NCI-H146 treated with DMSO at 0.1 percent for 48 hours (cell line): Measurements from ENCODE around the gene GBX2.

Source experiments
- DNase-seq: peaks from one replicate; lab custom pipeline; 2025; ENCODE audit not compliant: unreplicated experiment; lab: John Stamatoyannopoulos, UW

The GBX2 gene

DNA sequence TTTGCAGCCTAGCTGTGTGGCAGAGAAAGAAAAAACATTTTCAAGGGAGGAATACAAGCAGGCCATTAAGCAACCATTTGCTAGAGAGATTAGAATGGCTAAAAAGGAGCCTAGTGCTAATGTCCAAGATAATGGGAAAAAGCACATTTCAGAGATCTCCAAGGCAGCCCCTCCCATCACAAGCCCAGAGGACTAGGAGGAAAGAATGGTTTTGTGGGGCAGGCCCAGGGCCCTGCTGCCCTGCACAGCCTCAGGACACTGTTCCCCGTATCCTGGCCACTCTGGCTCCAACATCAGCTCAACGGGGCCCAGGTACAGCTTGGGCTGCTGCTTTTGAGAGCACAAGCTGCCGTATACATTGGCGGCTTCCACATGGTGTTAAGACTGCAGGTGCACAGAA is 16.5 kb upstream of the GBX2 start:
- no peak for DNase-seq

GRCh38 chr2:236180831-236181453 is 12.8 kb upstream of the GBX2 start:
- peak; percentile 56 for DNase-seq

DNA sequence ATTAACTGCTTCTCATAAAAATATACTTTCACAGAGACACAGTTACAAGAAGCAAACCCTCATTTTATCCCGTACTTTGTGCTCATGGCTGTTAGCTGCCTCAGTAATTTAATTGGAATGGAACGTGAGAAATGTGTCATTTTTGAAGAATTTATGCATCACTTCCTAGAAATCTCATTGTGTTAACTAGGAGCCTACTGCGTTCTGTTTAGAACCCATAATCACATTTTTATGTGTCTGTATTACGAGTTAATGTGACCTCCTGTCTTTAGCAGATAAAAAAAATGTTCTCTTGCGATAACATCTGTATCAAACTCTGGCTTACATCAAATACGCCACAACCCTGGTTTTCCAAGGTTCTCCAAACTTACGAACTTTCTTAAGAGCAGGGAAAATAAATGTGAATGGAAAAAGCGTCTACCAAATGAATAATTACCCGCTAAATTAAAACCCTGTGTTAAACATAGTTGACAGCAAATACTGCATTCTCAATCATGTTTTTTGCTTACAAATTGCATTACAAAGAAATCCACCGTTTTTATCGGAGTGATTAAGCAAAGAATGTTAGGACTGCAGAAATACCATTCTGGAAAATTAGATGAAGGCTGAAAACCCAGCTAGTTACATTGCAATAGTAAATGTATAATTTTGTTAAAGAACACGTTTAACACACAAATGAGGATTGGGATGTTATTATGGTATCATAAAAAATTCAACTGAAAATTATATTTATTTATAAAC is 12.1 kb upstream of the GBX2 start:
- no peak for DNase-seq

- DNase-seq = no peak
These were observed 11.3 kb upstream of the GBX2 start for GRCh38 chr2:236179236-236180075.

- DNase-seq = no peak
These were observed 10.7 kb upstream of the GBX2 start for GRCh38 chr2:236178890-236179235.

- DNase-seq = no peak
These were observed 10.0 kb upstream of the GBX2 start for GRCh38 chr2:236177967-236178889.

GRCh38 chr2:236177604-236177966 is 9.4 kb upstream of the GBX2 start:
- no peak for DNase-seq

DNA sequence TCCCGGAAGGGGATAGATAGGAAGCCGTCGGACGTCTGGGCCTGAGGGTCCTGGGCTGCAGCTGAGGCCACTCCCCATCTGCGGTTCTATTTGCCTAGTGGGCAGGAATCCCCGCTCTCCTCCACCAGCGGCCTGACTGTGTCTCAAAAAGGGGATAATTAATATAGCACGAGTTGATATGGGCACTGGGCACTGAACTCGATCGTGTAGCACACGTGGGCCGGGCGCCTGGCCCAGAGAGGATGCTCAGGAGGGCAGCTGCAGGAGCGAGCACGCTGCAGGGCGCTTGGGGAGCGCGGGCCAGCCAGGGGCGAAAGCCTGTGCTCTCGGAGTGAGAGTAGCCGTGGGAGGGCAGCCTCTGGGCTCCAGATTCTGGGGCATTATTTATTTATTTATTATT is 8.8 kb upstream of the GBX2 start:
- DNase-seq = no peak

- no peak for DNase-seq
These were observed 8.2 kb upstream of the GBX2 start for GRCh38 chr2:236176417-236176816.

DNA sequence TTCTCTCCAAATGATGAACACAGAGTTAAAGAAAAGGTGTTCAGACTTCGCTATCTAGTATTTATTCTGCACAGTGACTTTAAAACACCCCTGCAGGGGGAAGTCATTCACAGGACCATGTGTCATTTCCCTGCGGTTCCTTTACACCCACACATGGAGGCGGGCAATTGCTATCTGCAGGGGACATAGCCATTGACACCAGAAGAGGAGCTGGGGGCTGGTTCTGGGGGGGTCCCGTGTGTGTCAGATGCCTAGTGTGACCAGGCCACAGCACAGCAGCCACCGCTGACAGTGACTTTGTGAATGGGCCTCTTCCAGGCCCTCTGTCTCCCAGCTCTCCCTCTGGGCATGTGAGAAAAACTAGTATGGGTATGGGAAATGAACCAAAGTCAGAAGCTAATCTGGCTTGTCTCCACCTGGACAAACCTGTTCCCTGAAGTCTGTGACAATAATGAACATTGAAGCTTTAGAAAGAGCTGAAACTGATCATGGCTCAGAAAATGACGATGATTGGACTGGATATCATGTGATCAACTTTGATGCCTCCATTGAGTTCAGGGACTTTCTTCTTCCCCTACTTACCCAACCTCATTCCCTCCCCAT is 7.5 kb upstream of the GBX2 start:
- no peak for DNase-seq

DNA sequence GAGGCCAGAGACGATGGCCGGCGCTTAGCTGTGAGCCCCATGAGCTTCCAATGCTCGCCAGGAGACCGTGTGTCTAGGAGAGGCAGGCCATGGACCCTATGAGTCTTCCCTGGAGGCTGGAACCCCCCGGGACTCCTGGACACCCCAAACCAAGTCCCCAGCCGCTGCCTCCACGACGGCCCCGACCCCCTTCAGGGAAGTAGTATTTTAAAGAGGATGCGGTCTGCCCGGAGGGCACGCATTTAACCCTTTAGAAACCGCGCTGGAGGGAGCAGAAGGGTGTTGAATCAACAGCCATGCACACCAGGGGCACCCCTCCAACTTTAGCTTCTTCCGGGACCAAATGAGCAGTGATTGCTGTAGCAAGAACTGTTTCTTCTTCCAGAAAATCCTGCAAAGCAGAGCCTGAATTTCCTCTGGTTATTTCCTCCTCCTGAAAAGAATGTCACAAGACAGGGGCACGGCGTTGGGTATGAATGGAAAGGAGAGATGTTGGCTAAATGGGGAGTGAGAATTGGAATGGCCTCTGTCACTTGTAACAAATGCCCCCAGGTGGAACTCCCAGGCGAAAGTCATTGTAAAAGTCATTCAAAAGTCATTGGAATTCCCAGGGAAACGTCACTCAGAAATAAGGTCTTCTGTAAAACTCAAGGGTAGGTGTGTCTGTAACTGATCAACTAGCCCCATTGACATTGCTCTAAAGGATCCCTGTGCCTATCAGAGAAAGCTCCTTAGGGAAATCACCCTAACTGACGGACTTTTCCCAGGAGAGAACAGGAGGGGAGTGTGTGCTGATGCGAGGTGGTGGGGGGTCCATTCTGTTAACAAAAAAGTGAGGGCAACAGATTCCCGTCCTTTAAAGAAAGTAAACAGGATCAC is 5.8 kb upstream of the GBX2 start:
- no peak for DNase-seq

GRCh38 chr2:236173036-236173728 is 5.0 kb upstream of the GBX2 start:
- DNase-seq = no peak

- no peak for DNase-seq
These were observed 4.3 kb upstream of the GBX2 start for GRCh38 chr2:236172255-236173035.

- no peak for DNase-seq
These were observed 3.6 kb upstream of the GBX2 start for GRCh38 chr2:236171680-236172254.

- DNase-seq = no peak
These were observed 3.0 kb upstream of the GBX2 start for GRCh38 chr2:236171181-236171679.

GRCh38 chr2:236170590-236171165 is 2.5 kb upstream of the GBX2 start:
- DNase-seq = no peak
